Right renal cortex interstitium (tissue), 3 donors: Measurements from ENCODE around the gene ASS1. TPM values are rescaled to one million over a fixed set of nuclear protein-coding genes. Genes with fewer than 3 reads are reported as not detected.
"Not testable (repeated sequence)": the region's sequence is repeated elsewhere in the genome, so short reads cannot be mapped to it uniquely, and the experiment has no call there.

Source experiments
- DNase-seq, 3 donors: peaks; one replicate each; pipeline ENCODE4 v3.0.0-alpha.2; 2013; ENCODE audit warnings: low read depth in 3 of 3, low spot score in 2 of 3
- polyA plus RNA-seq, 3 donors: library from polyadenylated mRNA; unstranded; fragments of 120-200 nt; gene quantifications; one replicate each; pipeline ENCODE4 v1.2.1, GENCODE V29; 2013; ENCODE audit not compliant: insufficient read length in 3 of 3

ASS1 gene
- 100 to 1,000 TPM; 299 to 385 (median 354) TPM for polyA plus RNA-seq

DNA sequence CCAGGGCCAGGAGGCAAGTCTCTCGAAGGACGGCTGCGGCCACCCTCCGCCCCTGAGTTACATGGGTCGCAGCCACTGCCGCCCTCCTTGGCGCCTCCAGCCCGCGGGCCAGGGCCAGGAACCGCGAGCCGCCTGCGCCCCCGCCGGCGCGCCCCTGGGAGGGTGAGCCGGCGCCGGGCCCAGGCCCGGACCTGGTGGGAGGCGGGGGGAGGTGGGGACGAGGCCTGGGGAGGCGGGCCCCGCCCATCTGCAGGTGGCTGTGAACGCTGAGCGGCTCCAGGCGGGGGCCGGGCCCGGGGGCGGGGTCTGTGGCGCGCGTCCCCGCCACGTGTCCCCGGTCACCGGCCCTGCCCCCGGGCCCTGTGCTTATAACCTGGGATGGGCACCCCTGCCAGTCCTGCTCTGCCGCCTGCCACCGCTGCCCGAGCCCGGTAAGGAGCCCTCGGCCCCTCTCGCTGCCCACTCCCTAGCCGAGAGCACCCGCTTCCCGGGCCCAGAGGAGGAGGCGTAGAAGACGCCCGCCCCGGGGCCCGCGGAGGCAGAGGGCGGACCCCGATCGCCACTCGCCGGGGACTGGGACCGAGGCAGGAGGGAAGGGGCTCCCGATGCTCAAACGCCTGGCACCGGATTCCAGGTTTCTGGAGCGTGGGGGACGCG lies at the start of gene ASS1:
ASS1 (plus strand) TSS at position 397 of the 657 bp plus-strand sequence. CDS start 7,268 bp downstream, outside the sequence.
- no peak for DNase-seq

DNA sequence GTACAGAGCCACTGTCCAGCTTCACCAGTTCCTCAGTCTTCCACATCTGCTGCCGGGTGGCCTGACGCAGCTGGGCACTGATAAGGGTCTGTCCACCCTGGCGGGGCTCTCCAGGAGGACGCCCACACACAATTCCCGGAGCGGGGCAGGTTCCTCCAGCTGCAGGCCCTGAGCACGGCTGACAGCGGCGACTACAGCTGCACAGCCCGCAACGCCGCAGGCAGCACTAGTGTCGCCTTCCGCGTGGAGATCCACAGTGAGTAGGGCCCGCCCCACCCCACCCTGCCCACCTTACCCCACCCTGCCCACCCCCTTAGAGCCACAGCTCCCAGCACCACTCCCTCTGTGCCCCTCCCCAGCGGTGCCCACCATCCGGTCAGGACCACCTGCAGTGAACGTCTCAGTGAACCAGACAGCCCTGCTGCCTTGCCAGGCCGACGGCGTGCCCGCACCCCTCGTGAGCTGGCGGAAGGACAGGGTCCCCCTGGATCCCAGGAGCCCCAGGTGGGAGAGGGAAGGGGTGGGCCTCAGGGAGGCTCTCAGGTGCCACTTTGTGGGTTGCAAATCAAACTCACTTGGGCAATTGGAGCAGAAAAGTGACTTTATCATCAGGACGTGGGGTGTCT lies 48.8 kb upstream of the ASS1 start:
- DNase-seq = no peak

DNA sequence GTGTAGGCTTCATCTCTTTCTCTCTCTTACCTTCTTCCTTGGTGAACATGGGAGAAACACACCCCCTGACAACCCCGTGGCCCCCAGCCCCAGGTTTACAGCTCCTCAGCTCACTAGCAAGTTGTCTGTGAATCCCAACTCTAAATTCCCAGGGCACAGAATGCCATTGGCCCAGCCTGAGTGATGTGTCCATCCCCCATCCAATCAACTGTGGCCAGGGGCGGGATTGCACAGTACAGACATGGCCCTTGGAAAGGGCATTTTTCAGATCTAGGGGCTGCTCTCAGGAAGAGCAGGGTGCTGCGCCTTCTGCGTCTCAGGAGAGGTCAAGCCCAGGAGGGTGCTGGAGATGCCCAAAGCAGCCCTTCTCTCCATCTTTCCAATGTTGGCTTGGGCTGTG lies 48.2 kb upstream of the ASS1 start:
- no peak for DNase-seq

DNA sequence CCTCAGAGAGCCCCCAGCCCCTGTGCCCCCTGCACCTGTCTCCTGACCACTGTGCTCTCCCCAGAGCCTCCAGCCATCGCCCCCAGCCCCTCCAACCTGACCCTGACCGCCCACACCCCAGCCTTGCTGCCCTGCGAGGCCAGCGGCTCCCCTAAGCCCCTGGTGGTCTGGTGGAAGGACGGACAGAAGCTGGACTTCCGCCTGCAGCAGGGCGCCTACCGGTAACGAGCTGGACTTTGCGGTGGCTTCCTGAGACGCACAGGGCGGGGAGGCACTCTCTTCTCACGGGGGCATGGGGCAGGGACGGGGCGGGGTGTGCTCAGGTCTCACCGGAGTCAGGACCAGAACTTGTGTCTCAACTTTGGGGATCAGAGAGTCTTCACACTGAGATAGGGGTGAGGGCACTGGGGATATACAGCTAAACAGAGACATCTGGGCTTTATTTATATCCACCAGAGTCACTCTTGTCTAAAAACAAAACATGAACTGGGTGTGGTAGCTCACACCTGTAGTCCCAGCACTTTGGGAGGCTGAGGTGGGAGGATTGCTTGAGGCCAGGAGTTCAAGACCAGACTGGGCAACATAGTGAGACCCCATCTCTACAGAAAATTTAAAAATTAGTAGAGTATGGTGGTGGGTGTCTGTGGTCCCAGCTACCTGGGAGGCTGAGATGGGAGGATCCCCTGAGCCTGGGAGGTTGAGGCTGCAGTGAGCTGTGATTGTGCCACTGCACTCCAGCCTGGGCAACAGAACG lies 46.1 kb upstream of the ASS1 start:
- no peak for DNase-seq

DNA sequence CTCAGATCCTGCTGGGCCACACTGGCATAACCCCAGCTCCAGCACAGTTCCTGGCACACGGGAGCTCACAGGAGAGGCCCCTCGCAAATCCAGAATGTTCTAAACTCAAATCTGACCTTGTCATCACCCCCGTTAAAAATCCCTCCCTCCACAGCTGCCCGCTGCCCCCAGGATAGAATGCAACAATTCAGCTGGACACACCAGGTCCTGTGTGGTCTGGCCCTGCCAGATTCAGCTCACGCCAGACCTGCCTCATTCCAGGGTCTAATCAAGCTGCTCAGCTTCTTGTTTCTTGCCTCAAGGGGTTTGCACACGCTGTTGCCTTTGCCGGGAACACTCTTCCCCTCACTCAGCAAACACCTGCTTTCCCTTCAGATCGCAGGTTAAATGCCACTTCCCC lies 45.0 kb upstream of the ASS1 start:
- no peak for DNase-seq

DNA sequence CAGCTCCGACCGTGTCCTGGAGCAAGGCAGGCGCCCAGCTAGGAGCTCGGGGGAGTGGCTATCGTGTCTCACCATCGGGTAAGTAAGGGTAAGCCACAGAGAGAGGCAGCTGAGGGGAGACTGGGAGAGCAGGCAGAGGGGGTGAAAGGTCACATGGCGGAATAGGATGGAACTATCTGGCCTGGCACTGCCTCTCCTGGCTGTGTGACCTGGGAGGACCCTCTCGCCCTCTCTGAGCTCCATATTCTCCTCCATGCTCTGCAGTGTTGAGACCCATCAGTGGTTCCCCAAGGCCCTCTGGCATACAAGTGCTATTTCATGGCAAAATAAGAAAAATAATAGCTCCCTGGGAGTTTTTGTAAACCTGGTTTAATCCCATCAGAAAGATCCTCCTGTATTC lies 43.9 kb upstream of the ASS1 start:
- DNase-seq = no peak

DNA sequence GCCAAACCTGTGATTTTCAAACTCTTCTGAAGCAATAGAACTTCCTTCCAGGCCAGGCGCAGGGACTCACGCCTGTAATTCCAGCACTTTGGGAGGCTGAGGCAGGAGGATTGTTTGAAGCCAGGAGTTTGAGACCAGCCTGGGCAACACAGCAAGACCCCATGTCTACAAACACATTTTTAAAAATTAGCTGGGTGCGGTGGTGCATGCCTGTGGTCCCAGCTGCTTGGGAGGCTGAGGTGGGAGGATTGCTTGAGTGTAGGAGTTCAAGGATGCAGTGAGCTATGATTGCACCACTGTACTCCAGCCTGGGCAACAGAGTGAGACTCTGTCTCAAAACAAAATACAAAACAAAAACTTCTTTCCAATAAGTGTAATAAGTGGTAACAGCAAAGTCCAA lies 43.0 kb upstream of the ASS1 start:
- not testable (repeated sequence) for DNase-seq

DNA sequence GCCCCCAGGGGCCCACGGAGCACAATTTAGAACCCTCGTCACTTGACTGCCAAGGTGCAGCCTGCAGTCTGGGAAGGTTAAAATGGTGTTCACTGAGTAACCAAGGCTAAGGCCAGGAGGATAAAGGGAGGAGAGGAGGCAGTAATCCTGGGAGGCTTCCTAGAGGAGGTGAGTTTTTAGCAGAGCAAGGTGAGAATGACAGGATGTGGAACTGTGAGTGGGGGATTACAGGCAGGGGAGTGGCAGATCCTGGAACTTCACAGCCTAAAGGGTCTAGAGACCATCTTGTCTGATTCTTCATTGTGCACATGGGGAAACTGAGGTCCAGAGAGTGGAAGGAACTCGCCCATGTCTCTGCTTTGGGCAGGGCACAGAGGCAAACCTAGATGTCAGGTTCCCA lies 42.5 kb upstream of the ASS1 start:
- no peak for DNase-seq

DNA sequence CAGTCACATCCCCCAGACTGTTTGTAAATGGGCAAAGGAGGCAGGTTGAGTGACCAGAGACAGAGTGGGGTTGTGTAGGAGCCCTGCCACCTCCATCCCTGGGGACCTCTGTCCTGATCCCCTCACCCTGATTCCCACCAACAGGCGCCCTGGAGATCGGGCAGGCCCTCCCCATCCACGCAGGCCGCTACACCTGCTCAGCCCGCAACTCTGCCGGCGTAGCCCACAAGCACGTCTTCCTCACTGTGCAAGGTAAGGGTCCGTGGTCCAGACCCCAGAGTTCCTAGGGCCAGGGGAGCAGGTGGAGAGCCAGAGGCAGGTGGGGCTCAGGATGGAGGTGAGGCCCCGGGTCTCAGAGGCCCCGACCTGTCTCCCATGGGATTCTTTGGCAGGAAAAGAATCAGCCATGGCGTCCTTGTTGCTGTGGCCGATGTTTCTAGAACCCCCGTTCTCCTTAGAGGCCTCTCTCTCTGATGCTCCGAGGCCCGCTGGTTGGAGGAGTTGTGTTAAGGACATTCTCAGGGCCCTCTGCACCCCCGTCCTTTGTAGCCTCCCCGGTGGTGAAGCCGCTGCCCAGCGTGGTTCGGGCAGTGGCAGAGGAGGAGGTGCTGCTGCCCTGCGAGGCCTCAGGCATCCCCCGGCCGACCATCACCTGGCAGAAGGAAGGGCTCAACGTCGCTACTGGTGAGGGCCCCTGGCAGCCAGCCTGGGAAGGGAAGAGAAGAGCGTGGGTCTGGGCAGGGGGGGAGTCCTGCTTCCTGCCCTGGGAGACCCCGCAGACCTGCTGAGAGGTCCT lies 41.9 kb upstream of the ASS1 start:
- DNase-seq = no peak

DNA sequence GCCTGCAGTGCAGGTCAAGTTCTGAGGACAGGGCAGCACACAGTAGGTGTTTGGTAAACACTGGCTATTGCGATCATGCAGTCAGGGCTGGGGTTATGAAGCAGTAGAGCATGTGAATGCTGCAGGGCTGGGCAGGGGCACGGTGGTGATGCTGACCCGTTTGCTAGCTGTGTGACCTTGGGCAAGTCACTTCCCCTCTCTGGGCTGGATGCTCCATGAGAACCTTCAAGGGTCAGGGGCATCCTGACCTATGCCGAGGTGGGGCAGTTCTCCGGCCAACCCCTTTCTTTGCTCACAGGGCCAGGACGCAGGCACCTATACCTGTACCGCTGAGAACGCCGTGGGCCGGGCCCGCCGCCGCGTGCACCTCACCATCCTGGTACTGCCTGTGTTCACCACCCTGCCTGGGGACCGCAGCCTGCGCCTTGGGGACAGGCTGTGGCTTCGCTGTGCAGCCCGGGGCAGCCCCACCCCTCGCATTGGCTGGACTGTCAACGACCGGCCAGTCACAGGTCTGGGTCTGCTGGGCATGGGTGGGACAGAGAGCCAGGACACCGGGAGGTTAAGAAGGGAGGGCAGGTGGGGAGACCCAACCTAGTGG lies 39.0 kb upstream of the ASS1 start:
- DNase-seq = no peak

DNA sequence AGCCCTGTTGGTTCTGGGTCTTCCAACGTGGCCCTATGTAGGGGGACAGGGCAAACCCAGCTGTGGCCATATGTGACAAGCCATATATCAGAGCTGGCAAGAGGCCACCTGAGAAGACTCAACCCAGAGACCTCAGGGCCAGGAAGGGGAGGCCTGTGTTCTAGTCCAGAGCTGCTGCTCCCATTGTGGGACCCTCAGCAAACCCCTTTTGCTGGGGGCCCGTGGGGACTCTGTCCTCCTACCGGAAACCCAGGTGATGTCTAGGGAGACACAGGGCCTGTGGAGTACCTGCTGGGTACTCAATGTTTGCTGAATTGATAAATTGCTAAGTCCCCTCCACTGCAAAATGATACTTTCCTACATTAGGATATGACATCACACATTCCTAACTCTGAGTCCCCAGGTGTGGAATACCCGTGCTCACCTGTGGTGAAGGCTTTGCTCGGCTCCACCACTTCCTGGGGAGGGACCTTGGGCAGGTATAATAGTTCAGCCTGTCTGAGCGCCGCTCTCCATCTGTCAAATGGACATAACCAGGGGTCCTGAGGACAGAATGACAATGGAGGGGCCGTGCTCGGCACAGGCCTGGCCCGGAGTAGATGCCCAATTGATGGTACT lies 38.4 kb upstream of the ASS1 start:
- DNase-seq = no peak

DNA sequence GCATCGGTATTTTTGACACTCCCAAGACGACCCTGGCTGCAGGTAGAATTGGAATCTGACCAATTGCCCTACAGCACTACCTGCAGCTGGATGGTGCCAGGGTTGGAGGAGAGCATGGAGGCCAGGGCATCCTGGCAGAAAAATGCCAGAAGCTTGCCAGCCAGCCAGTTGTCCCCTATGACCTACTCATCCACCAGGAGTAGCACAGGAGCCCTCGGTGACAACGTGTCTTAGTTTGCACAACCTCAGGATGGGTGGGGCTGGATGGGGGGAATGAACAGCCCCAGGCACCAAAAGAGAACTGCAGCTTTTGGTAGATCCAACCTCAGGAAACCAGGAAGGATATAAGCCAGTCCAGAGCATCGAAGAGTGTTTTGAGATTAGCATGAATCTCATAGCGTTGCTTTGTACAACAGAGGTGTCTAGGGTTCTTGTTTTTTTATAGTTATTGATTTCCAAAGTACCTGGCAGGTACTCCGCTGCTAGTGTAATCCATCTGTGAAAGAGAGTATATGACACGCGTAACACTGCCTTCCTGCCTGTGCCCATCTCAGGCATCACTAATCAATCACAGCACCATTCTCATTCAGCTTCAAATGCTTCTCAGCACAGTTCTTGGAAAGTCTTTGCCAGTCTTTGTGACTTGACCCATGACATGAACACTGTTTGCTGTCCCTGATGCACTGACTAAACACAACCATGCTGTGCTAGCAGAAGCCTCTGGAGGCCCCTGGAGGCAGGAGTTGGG lies 36.7 kb upstream of the ASS1 start:
- DNase-seq = no peak

DNA sequence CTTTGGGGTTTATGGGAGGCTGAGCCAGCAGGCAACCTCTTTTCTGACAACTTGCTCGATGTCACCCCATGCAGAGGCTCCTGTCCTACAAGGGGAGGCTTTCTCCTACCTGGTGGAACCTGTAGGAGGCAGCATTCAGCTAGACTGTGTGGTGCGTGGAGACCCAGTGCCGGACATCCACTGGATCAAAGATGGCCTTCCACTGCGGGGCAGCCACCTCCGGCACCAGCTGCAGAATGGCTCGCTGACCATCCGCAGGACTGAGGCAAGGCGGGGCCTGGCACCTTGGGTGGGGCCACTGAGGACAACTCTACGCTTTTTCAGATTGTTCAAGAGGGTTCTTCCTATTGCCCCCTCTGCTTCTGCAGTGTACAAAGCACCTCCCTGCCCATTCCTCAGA lies 36.1 kb upstream of the ASS1 start:
- DNase-seq = no peak

DNA sequence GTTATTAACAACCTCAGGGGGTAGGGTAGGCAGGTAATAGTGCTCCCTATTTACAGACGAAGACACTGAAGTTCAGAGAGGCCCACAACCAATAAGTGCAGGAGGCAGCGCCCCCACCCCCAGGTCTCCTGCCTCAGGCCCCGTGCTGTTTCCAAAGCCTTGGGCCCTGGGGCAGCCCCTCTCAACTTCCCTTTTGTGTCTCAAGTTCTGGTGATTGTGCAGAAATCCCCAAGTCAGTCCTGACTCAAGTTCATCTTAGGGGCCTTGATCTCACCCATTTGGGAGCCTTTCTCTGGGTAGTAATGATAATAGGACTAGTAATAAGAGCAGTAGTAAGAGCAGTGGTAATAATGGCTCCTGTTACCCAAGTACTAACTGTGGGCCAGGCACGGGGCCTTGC lies 35.5 kb upstream of the ASS1 start:
- no peak for DNase-seq

DNA sequence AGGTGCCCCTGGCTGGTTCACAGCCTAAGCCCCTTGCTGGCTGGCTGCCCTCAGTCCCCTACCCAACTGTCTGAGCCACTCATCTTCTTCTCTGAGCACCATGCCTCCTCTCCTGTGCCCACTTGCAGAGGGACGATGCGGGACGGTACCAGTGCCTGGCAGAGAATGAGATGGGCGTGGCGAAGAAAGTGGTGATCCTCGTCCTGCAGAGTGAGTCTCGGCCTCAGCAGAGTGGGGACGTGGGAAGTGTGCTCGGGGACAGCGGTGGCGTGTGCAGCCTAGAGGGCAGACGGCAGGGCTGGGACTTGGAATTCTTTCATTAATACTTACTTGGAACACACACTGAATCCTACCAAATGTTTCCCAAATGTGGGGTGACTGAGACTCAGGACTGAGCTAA lies 34.3 kb upstream of the ASS1 start:
- DNase-seq = no peak

DNA sequence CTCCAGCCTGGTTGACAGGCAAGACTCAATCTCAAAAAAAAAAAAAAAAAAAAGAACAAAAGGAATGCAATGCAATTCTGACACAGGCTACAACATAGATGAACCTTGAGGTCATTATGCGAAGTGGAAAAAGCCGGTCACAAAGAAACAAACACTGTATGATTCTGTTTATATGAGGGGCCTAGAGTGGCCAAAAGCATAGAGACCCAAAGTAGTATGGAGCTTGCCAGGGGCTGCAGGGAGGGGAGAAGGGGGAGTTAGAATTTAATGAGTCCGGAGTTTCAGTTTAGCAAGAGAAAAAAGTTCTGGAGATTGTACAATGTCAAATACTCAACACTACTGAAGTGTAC lies 33.2 kb upstream of the ASS1 start:
- DNase-seq = no peak

DNA sequence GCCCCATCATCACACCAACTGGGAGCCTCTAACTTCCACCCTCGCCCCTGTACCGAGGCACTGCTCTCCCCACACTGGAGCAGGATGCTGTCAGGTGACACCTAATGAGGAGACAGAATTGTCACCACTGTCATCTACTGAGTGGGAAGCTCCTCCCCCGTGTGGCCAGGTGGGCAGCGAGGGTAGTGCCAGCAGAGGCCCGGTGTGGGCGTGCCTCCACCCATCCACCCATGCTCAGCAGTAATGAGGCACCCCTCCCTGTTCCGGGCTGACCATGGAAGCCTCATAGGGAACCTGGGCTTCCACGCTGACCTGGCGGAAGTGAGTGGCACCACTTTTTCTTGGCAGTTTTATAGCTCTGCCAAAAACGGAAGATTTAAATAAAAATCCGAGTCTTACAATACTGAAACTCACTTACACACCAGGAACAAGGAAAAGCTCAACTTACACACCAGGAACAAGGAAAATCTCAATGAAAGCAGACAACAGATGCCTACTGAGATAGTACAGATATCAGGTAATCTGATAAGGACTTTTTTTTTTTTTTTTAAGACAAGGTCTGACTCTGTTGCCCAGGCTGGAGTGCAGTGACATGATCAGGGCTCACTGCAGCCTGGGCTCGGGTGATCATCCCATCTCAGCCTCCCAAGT lies 30.6 kb upstream of the ASS1 start:
- no peak for DNase-seq

DNA sequence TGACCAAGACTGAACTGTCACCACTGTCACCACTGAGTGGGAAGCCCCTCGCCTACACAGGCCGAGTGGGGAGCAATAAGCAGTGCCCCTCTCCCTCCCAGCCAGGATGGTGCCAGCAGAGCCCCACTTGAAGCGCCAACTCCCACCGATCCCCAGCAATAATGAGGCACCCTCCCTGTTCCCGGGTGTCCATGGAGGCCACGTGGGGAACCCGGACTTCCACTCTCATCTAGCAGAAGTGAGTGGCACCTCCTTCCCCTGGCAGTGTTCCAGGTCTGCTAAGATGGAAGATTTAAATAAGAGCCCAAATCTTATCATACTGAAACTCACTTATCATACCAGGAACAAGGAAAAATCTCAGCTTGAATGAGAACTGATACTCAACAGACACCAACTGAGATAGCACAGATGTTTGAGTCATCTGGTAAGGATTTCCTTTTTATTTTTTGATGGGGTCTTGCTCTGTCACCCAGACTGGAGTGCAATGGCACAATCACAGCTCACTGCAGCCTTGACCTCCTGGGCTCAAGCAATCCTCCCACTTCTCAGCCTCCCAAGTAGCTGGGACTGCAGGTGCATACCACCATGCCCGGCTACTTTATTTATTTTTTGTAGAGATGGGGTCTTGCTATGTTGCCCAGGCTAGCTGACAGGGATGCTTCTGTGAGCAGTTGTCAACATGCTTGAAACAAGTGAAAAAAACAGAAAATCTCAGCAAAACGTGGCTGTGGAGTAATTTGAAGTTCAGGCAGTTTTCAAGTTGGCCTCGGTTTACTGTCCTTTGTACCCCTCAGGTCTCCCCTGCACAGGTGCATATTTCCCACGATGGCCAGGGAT lies 29.6 kb upstream of the ASS1 start:
- no peak for DNase-seq
